Neutrophil (primary cell): ENCODE data around the gene ZNF484.
"Not testable (repeated sequence)": the region's sequence is repeated elsewhere in the genome, so short reads cannot be mapped to it uniquely, and the experiment has no call there.

Experiments used
- H3K27ac ChIP-seq: fragments of 200-600 bp; sonication (generic); 2 replicates; pipeline ENCODE4 v1.5.1; 2016; ENCODE audit warnings: mild to moderate bottlenecking, moderate library complexity
- H3K27me3 ChIP-seq: fragments of 200-600 bp; sonication (generic); 2 replicates; pipeline ENCODE4 v1.6.0; 2016; ENCODE audit warnings: mild to moderate bottlenecking
- H3K36me3 ChIP-seq: fragments of 200-600 bp; sonication (generic); 2 replicates; pipeline ENCODE4 v1.5.1; 2017
- H3K4me1 ChIP-seq, 2 experiments: fragments of 200-600 bp in 1 of 2; sonication (generic) in 1 of 2; 1 replicate in 1 of 2; 2 replicates in 1 of 2; pipeline versions ENCODE4 v1.5.1 to v1.6.1; 2013 to 2016; ENCODE audit warnings: low read depth in 1 of 2, low read length in 1 of 2, mild to moderate bottlenecking in 1 of 2, moderate library complexity in 1 of 2; ENCODE audit not compliant: control insufficient read depth in 1 of 2, insufficient read depth in 1 of 2
- H3K4me3 ChIP-seq, 2 experiments: fragments of 200-600 bp in 1 of 2; sonication (generic) in 1 of 2; 1 replicate in 1 of 2; 2 replicates in 1 of 2; pipeline ENCODE4 v1.5.1; 2013 to 2016; ENCODE audit warnings: low read depth in 1 of 2, low read length in 1 of 2, mild to moderate bottlenecking in 1 of 2, moderate library complexity in 1 of 2
- H3K9me3 ChIP-seq: fragments of 200-600 bp; sonication (generic); 2 replicates; pipeline ENCODE4 v1.5.1; 2016
- CTCF ChIP-seq: fragments of 200-600 bp; sonication (generic); IDR thresholded peaks from 2 replicates; pipeline ENCODE4 v1.5.1; 2016; ENCODE audit warnings: antibody characterized with exemption

Gene ZNF484

DNA sequence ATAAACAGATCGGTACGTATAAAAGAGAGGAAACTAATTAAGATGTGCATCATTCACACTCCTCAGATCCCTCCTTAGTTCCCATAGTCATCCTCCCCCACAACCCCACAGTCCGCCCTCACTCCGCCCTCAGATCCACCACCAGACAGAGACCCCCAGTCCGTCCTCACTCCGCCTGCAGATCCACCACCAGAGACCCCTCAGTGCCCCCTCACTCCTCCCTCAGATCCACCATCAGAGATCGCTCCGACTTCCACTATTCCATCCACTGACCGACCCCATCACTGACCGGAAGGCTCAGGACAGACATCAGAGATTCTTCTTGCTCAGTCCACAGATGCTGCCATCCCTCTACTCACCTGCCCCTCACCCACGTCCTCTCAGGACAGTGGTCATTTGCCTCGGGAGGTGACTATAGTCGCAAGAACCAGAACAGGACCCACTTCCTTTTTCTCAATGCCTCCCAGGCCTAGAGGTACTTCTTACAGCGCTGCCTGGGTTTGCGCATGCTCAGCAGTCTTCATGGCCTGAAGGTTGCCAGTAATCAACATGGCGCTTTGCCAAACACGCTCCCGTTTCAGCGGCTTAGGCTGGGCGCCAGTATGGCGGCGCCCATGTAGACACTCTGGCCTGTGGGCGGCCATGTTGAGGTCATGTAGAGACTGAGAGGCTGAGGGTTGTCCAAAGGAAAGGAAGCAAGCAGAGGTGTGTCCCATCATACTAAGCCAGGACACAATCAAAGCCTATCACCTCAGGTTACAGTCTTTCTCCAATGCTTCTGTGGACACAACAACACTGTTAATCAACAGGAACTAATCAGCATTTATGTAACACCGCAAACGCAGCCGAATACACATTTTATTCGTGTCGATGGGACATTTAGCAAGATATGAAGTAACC, at the start of gene ZNF484:
Gene ZNF484, minus strand, starts transcription at position 508 of the 900 bp plus-strand sequence. CDS start 3,009 bp downstream, outside the sequence.
- peaks cover 7 to 15% of the 10 kb centered on the region in 2 experiments for H3K4me1 ChIP-seq
- peak within 1 kb of the TSS; percentile 77 for H3K27ac ChIP-seq
- H3K36me3 ChIP-seq = no peaks in the 10 kb centered on the region
- peak within 1 kb of the TSS; percentile 66 to 73 for H3K4me3 ChIP-seq
- no peaks in the 10 kb centered on the region for H3K9me3 ChIP-seq
- H3K27me3 ChIP-seq = no peaks in the 10 kb centered on the region
- TF ChIP-seq CTCF = no peak

GRCh38 chr9:92920437-92920836, 42.6 kb upstream of the ZNF484 start:
- no peak for TF ChIP-seq CTCF
- no peak overlapping the region for H3K27ac ChIP-seq
- H3K36me3 ChIP-seq = no peaks in the 10 kb centered on the region
- peaks cover 13% of the 10 kb centered on the region for H3K27me3 ChIP-seq
- H3K9me3 ChIP-seq = no peaks in the 10 kb centered on the region
- peaks cover 8 to 9% of the 10 kb centered on the region in 2 experiments for H3K4me1 ChIP-seq
- H3K4me3 ChIP-seq = no peak overlapping the region

GRCh38 chr9:92917176-92917800, 39.5 kb upstream of the ZNF484 start:
- no peak overlapping the region for H3K27ac ChIP-seq
- no peak for TF ChIP-seq CTCF
- peaks cover 8 to 9% of the 10 kb centered on the region in 2 experiments for H3K4me1 ChIP-seq
- peaks cover 17% of the 10 kb centered on the region for H3K27me3 ChIP-seq
- no peak overlapping the region for H3K4me3 ChIP-seq
- no peaks in the 10 kb centered on the region for H3K36me3 ChIP-seq
- no peaks in the 10 kb centered on the region for H3K9me3 ChIP-seq

GRCh38 chr9:92911511-92912475, 34.0 kb upstream of the ZNF484 start:
- Histone ChIP-seq H3K36me3 (no peaks in the 10 kb centered on the region), H3K4me3 (no peak overlapping the region), H3K27ac (no peak overlapping the region), H3K9me3 (no peaks in the 10 kb centered on the region), H3K27me3 (peaks cover 65% of the 10 kb centered on the region), H3K4me1 (no peaks in the 10 kb centered on the region)
- TF ChIP-seq CTCF = no peak

GRCh38 chr9:92905137-92905536, 27.3 kb upstream of the ZNF484 start:
- not testable (repeated sequence) for H3K9me3 ChIP-seq, H3K27ac ChIP-seq, H3K4me3 ChIP-seq, H3K4me1 ChIP-seq, H3K36me3 ChIP-seq
- H3K27me3 ChIP-seq = peaks cover 33% of the 10 kb centered on the region
